Right renal pelvis (tissue), 4 donors: ENCODE results near the gene SEC61A1. TPM values are rescaled to one million over a fixed set of nuclear protein-coding genes. Genes with fewer than 3 reads are reported as not detected.

ENCODE experiments used
- DNase-seq, 4 donors: peaks; one replicate each; pipeline ENCODE4 v3.0.0-alpha.2; 2013; ENCODE audit warnings: low read depth in 4 of 4, low spot score in 3 of 4, missing footprints in 1 of 4
- polyA plus RNA-seq, 4 donors: library from polyadenylated mRNA; unstranded; fragments of 120-200 nt; gene quantifications; one replicate each; pipeline ENCODE4 v1.2.1, GENCODE V29; 2013; ENCODE audit not compliant: insufficient read length in 4 of 4

SEC61A1 gene
- 100 to 1,000 TPM; 160 to 177 (median 168) TPM for polyA plus RNA-seq

DNA sequence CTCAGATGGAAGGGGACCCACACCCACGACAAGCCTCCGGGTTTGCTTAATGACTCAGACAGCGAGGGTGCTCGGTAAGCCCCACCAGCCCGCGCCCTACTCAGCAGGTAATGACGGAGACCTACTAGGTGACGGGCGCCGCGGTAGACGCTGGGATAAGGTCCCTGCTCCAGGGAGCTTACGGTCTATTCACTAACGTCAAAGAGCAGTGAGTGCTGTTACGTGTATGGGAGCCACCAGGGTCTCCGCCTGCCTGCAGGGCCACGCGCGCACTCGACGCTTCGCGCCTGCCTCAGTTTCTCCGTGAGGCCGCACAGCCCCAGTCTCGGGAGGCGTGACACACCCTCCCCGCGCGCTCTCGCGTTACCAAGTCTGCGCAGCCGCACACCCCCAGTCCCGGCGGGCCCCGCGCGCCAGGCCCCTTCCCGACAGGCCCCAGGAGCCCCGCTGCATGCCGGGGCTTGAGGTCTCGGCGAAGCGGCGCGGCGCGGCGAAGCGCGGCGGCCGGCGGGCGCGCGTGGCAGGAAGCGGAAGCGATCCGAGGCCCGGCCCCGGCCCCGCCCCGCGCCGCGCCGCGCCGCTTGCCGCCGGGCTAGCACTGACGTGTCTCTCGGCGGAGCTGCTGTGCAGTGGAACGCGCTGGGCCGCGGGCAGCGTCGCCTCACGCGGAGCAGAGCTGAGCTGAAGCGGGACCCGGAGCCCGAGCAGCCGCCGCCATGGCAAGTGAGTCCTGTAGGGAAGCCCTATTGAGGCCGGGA is at the start of gene SEC61A1:
Gene SEC61A1 (plus strand): TSS at position 601 of the 758 bp plus-strand sequence. CDS start 116 bp downstream, at position 717.
- DNase-seq = peak; percentile 83 to 89 (median 88)

DNA sequence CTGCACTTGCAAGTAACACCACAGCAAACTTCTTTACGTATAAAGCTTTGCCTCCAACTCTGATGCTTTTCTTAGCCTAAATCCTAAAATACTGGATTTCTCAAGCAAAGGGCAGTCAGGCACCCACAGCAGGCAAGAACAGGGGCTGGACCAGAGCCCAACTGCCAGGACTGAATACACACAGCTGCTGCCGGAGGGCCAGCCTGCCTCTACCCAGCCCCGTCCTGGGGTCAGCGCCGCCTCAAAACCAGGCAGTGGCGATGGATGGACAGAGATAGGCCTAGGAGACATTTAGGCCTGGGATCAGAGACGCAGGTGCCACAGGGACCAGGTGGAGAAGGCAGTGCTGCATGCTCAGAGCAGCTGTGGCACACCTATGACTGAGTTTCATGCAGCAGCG is 47.6 kb upstream of the SEC61A1 start:
- no peak for DNase-seq

DNA sequence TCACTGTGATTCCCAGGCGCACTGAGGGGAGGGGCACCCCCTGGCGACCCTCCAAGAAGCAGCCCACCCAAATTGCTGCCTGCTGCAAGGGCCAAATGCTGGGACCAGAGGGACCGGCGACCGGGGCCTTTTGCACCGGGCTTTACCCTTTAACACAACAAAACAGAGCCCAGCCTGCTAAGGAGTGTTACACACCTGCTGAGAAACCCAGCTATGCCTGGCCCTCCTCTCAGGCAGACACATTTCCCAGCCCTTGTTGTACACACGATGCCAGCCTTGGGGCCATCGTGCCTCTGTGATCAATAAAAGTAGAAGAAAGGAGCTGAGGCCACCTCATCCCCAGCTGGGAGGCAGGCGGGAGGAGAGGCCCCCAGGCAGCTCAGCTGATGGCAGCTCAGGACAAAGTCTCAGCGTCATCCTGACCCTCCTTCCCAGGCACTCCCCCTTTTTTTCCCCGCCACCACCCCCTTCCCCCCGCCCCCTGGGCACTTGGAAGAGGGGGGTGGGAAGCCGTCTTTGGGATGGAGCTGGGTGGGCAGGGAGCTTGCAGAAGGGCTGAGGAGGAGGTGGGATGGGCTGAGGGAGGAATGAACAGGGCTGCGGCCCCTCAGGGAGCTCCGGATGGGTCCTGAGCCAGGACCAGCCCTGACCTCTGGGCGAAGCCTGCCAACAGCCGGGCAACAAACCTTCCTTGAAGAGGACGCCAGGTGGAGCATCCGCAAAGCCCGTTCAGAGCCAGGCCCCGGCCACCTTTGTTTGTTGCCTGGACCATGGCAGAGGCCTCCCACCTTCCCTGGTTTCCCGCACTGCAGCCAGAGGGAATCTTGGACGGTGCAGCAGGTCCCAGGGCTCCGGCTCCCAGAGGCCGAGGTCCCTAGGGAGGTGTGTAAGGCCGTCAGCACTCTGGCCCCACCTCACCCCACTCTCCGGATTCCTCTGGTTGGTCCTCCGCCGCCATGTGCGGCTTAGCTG is 45.9 kb upstream of the SEC61A1 start:
- no peak for DNase-seq

DNA sequence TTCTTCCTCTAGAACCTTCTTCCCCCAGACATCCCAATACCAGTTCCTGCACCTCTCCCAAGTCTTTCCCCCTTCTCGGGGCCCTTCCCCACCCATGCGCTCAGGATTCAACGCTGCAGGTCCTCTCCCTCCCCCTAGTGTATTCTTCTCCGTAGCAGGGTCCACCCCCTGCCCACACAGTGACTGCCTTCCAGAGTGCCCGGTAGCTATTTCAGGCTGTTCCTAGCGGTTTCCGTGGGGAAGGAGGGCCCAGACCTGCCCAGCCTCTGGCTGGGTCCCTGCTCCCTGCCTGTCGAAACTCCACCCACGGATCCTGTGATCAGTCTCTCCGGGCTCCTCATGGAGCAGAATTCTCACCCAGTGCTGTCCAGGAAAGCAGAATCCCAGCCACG is 45.2 kb upstream of the SEC61A1 start:
- DNase-seq = no peak

DNA sequence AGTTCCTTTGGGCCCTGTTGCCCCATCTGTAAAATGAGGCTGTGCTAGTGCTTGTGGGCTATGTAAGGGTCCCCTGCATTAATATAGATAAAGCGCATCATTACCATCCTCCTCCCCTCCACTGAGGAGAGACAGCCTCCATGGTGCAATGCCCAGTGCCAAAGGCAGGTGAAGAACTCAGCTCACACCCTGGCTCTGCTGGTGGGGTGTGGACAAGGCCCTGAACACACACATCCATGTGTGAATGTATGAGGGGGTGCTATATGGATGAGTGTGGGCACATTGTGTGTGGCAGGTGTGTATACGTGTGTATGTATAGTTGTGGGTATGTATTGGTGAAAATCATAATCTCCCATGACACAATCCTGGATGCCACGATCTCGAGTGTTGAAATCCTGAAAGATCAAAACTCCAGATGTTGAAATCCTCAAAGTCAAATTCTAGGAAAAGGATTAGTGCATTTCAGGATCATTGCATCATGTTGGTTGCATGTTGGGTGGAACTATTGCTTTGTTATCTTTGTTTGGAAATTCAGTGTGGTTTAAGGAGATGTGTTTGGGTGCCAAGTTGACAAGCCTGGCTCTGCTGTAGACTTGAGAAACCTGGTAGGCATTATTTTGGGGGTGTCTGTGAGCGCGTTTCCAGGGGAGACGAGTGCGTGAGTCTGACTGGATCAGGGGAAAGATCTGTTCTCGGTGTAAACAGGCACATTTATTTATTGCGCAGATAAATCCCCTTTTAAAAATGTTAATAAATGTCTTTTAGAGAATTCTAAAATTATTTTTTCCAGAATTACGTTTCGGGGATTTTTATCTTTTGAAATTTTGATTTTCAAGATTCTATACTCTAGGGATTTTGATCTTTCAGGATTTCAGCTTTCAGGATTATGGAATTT is 42.0 kb upstream of the SEC61A1 start:
- DNase-seq = no peak

DNA sequence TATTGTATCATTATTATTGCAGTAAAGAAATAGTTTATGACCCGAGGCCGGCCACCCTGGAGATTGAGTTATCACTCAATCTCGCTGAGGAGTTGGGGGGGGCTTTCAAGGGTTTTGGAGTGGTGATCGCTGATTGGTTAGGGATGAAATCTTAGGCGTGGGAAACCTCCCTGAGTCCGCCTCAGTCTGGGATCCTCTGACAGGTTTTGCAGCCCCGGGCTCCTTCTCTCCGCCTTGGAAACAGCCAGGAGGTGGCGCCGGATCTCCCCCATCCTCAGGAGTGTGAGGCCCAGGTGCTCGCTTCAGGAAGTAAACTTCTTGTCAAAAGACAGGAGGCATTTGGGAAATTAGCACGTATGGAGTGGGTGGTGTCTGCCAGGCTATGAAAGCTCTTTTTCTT is 41.1 kb upstream of the SEC61A1 start:
- peak; percentile 32 to 56 (median 35) for DNase-seq

DNA sequence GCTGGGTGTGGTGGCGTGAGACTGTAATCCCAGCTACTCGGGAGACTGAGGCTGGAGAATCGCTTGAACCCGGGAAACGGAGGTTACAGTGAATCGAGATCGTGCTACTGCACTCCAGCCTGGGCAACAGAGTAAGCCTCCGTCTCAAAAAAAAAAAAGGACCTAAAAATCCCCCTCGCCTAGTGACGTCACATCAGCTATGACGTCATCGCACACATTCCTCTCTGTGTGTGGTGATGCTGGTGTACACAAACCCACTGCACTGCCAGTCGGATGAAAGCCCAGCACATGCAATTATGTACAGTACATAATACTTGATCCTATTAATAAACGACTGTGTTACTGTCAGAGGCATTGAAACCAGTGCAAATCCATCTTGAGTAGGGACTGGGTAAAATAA is 40.2 kb upstream of the SEC61A1 start:
- no peak for DNase-seq

DNA sequence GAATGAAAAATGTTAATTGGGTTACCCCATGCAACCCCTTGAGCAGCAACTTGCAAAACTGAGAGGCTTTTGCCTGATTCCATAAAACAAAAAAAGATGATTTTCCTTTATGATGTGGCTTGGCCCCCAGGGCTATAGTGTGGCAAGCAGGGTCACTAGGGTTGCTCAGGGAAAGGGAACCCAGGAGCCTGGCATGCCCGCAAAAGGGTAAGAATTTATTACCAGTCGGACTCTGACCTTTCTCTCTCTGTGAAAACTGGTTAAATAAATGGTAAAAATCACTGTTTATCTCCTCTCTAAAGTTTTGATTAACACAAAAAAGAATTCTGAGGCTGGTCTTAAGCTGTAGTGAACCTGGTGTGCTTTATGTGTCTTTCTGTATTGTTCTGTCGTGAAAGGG is 37.7 kb upstream of the SEC61A1 start:
- no peak for DNase-seq

DNA sequence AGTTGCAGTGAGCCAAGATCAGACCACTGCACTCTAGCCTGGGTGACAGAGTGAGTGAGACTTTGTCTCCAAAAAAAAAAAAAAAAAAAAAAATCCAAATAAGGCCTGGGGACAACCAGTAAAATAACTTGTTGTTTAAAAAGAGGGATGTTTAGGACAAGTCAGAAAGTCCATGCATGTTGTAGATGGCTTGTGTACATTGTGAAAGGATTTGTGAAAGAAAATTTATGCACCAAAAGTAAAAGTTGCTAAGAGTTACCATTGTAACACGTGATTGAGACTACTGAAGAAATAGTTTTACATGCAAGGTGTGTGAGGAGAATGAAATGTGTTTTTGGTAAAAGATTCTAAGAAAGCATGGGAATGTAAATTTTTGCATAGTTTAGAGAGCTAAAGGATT is 35.7 kb upstream of the SEC61A1 start:
- DNase-seq = no peak

DNA sequence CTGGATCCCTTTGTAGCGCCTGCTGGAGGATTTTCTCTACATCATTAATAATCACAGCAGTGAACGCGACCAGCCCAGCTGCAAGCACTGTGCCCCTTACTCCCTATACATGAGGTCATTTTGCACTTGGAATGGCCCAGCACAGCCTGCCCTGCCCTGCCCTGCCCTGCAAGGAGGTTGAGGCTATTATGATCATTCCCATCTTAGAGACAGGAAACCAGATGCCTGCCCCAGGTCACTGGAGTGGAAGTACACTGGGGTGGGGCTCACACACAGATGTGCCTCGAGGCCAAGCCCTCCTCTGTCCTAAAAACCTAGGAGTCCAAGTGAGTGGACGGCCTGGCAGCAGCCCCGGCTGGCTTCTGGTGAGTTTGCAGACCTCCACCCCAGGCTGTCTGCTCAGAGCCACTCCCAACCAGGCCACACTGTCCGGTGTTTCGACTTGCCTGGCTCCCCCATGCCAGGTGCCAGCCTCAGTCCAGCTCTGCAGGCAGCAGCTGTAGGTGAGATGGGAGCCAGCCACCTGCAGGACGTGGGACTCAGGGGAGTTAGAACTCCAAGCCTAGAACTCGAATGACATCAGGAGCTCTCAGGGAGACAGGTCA is 30.4 kb upstream of the SEC61A1 start:
- DNase-seq = no peak

DNA sequence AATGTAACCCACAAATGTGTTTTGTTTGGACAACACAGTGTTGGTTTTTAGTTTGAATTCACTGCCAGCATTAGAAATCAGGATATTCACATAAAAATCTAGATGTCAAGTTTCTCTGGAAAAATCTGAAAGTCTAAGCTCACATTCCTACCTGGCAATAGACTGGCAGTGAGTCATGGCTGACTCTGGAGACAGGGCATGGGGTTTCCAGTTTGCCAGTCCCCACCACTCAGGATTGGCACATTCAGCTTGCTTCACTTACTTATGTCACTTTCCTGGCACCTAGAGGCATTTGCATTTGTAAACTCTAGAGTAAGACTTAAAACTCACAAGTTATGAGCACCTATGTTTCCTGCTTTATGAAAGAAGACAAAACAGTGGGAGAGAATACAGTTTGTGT is 19.1 kb upstream of the SEC61A1 start:
- DNase-seq = no peak

DNA sequence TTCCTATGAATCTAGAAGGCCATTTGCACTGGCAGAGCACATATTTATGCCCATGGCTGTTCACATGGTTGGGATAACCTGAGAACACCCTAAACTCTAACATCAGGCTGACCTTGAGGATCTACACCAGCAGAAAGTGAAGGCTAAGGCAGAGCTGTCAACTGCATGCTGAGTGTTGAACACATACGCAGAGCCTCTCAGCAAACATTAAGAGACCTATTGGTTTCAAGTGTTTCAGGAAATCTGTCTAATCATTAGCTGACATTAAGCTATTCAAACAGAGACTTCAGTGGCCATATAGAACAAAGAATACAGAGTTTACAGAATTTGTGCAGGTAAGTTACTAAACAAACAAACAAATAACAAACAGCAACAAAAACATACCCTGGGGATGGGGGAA is 16.1 kb upstream of the SEC61A1 start:
- no peak for DNase-seq

DNA sequence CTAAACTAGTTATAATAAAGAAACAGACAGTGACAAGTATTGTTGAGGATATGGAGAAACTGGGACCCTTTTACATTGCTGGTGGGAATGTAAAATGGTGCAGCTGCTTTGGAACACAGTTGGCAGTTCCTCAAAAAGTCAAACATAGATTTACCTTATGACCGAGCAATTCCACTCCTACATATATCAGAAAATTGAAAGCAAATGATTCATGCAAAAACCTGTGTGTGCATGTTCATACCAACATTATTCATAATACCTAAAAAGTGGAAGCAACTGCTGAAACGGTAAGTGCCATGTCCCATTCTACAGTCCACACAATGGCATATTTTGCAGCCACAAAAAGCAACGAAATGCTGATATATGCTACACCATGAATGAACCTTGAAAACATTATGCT is 12.2 kb upstream of the SEC61A1 start:
- no peak for DNase-seq

DNA sequence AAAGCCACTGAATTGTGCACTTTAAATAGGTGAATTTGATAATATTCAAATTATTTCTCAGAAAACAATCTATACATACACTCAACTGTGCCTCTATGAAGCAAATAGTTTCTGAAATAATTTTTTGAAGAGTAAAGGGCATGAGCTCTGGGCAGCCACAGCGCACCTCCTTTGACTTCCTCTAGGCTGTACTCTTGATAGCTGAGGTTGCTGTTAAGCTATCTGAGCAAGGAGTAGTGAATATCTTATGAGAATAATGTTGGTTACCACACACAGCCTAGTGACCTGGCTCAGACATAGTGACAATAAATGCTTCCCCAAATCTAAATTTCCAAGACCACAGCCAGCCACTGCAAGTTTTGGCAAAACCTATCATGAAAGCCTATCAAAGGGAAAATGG is 11.6 kb upstream of the SEC61A1 start:
- DNase-seq = no peak

DNA sequence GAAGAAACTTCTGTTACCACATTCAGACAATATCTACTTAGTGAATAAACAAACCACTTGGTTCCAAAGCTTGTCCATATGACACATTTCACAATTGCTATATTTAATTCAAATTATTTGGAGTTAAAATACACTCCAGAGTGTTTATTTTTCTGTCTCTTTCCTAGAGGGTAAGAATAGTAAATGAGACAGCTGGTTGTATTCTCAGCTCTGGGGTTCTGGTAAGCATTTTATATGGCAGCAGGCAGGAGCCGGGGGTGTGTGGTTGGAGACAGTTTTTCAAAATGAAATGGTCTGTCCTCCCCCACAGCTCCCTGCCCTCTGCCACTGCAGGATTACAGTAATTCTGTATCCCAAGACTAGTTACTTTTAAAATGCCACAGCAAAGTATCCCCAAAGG is 10.9 kb upstream of the SEC61A1 start:
- no peak for DNase-seq

DNA sequence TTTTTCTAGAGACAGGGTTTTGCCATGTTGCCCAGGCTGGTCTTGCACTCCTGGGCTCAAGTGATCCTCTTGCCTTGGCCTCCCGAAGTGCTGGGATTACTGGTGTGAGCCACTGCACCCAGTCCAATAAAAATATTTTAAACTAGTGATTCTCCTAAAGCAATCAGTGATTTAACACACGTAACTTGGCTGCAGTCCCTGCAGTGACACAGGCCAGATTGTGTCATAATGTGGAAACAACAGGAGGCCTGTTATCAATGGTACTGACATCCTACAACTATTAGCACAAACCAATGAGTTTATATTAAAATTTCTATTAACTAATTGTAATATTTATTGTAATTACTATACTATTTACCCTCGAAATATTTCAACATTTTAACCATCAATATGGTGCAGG is 1.6 kb upstream of the SEC61A1 start:
- no peak for DNase-seq

DNA sequence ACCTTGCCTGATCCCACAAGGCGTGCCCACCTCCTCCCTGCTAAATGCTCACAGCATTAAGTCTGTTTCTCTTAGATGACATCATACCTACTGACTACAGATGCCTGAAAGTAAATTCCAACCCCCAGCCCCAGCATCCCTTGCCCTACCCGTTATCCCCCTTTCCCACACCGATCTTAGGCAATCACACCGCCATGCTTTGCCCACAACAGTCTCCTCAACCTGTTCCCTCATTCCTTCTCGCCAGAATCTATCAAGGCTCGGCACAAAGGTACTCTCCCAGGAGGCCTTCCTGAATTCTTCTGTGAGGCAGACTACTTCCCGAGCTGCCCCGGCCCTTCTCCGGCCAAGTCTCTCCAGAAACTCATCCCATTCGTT is 789 bp upstream of the SEC61A1 start:
- DNase-seq = peak in 1 of 4 donors; percentile 37

DNA sequence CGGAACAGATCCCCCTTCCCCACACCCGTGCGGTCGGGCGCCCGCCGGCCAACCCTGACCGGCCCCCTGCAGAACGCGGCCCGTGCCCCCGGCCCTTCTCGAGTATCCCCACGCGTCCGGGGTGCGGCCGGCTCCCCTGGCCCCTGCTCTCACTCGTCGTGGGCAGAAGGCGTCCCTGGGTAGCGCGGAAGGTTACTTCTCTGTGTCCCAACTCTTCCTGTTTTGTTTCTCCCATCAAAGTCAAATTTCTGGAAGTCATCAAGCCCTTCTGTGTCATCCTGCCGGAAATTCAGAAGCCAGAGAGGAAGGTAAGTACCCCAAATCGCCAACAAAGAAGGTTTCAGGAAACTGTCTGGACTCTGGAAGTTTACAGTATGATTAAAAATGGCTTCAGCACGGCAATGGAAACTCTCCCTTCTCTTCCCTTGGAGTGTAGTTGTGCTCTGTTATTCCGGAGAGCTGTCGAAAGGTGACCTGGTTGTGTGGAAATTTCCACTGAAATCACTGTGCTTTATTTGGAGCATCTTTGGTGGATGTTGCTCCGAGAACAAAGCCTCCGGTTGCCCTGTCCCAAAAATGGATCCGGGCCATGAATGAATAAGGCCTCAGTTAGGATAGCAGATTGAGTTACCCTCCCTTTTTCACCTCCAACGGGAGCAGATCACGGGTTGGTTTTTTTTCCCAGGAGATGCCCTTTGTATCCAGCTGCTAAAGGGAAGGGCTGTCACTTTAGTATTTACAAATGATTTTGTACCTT is 536 bp downstream of the SEC61A1 start:
- no peak for DNase-seq

DNA sequence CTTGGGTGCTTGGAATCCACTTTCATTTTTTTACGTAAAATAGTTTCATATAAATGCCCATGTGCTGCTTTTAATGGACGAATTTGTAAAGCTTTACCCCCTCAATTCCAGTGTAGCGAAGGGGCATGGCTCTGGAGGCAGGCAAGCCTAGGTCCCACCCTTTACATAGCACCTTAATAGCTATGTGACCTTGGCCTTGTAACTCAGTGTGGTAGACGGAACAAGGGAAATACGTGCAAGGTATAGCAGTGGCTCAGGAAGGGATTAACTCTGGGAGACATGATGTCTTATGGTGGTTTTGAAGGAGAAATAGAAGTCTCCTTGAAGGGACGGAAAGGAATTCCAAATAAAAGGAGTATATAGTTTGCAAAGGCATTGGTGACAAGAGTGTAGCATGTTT is 1.4 kb downstream of the SEC61A1 start:
- no peak for DNase-seq

DNA sequence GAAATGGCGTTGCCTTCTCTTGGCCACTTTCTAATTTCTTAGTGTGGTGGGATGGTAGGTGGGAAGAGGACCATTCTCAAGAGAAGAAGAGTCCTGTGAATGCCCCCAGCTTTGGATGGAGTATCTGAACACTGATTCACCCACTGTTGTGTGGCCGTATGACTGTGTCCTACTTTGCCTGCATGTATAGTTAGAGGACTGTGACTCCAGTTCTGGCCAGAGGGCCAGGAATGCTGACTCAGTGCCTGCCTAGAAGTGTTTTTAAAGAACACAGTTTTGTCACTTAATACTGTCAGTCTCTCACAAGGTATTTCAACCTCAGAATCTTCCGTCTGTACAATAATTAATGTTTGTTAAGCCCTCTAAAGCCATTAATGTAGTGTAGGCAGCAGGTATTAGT is 2.1 kb downstream of the SEC61A1 start:
- DNase-seq = no peak
